Measurements from ENCODE around the gene ITGA3.

GRCh38 chr17:50075446-50076032 is 19.6 kb downstream of the ITGA3 start:
- TF ChIP-seq EZH2 (IDR thresholded peaks at IDR 0.05; ENCODE audit: borderline replicate concordance, low read length) = no peak
- TF ChIP-seq CTCF (IDR thresholded peaks at IDR 0.05; ENCODE audit: low read length) = no peak
